ENCODE results near the gene COL13A1.

The COL13A1 gene

DNA sequence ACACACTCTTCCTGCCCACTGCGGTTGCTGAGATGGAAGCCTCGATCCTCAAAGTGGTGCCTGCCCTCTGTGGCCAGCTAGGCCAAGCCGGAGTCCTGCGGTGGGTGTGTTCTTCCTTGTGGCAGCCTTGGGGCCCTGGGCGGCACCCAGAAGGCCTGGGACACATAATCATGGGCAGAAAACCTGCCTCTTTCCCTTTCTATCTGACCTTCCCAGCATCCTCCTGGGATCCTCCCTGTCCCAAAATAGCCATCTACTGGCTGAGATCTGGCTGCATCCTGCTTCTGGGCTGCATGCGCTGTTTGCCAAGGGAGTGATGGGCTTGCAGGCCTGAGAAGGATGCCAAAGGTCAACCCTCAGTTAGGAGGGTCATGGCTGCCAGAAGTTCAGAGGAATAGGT lies 23.9 kb downstream of the COL13A1 start:
- DNase-seq: no peak

DNA sequence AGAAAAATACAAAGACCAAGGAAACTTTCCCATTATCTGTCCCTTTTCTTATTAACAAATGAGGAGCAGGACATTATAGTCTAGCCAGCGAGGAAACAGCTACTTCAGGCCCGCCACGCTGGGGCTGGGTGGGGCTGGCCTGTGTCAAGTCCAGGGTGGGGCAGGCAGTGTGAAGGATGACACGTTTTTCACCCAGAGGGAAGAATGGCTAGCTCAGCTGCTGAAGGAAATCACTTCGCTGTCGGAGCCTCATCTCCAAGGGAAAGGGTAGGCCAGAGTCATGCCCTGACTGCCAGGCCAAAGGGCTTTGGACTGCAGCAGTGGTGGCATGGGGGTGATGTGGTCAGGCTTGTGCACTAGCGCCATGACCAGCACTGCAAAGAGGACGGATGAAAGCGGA lies 24.4 kb downstream of the COL13A1 start:
- no peak for DNase-seq

DNA sequence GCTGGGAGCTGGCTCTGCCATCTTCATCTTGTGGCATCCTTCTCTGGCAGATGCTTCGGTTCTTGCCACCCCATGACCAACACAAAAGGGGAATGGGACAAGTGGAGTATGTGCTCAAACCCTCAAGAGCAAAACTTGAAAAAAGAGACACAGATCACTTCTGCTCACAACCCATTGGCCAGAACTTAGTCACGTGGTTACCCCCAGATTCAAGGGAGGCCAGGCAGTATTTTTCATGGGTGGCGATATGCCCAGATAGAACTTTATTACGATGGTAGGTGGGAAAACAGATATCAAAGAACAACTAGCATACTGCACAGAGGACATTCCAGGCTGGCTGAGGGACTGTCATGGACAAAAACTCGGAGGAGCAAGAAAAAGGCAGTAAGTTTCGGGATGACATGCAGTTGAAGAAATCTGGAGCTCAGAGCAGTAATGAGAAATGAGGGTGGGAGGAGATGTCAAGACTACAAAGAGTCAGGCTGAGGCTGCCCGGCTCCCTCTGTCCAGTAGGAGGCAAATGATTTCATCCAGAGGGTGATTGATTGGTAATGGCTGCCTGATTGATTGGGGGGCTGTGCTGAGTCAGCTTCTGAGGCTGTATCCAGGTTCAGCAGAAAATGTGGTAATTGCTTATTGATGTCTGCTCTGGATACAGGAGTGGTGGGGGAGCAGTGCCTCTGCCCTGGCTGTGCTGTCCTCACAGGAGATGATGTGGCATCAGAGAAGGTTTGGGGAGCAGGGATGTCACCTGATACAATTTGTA lies 25.3 kb downstream of the COL13A1 start:
- DNase-seq: no peak

DNA sequence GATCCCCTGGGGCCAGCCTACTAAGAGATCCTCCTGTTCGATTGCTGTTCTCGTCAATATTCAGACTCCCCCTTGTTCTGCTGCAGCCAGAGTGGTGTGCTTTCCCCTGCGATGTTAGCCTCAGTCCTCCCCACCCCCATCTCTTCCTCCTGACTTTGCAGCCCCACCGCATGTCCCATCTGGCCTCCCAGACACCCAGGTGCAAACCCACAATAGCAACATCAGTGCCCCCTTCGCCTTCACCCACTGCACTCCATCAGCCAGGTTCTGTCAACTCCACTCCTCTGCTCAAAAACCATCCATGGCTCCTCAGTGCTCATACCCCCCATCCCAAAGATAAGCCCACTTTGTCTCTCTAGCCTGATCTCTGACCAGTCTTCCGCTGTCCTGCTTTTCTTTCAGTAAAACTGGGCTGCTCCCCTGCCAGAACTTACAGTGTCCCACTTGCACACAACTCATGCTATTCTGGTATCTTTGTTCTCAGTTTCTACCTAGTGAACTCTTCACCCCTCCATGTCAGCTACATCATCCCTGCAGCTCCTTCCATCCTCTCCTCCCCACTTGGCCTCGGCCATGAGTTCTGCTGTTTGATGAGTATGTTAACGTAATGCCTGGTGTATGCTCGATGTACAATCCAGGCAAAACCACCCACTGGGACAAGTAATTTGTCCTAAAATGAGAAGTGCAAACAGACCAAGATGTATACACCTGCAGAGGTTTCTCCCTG lies 26.6 kb downstream of the COL13A1 start:
- DNase-seq: no peak

DNA sequence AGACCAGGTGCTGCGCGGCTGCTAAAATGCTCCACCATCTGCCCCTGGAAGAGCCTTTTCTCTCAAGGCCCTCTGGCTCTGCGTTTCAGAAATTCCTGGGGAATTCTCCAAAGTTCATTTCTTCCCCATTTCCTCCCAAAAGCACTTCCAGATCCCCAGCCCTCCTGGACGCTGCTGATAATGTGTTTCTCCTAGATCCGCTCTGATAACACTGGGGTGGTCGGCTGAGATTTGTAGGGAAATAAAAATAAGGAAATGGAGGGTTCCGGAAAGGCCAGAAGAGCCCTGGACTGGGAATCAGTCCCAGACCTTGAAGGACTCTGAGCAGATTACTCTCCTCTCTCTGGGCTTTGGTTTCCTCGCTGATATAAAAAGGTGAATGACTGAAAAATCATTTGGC lies 28.1 kb downstream of the COL13A1 start:
- DNase-seq: no peak

DNA sequence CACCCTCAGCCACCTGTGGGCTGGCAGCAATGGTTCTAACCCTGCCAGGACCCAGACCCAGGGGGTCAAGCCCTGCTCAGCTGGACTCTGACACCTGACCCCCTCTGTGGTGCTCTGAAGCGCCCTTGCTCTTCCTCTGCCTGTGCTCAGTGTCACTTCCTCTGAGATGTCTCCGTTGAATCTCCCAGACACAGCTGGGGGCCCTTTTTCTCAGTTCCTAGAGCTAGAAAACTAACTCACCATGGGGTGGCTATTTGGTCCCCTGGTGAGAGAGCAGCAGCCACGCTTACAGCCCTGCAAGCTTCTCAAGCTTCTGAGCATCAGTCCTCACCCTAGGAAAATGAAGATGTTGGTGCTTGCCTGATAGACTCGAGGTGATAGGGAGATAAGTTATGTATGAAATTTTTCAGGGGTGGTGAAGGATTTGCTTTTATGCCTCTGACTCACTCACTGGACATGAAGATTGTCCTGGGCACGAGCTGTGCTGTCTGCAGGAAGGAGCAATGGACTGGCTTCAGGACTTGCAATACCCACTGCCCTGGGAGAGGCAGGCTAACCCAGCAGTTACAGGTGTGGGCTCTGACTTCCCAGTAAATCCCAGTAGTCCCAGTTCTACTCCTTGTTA lies 29.6 kb downstream of the COL13A1 start:
- no peak for DNase-seq

DNA sequence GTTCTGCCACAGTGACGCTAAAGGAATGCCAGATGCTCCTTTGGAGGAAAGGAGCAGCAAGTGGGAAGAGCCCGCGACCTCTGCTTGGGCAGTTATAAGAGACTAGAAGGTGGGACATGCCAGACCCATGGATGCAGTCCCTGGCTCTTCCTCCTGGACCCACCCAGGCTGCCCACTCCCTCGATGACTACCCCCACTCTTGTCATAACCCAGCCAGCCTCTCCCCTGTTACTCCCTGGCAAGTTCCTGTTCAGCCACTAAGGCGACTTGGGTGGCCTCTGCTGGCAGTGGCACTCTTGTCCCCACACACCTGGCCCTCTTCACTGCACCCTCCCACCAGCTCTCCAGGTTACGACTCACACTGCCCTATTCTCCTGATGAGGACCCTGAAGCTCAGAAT lies 33.5 kb downstream of the COL13A1 start:
- no peak for DNase-seq

DNA sequence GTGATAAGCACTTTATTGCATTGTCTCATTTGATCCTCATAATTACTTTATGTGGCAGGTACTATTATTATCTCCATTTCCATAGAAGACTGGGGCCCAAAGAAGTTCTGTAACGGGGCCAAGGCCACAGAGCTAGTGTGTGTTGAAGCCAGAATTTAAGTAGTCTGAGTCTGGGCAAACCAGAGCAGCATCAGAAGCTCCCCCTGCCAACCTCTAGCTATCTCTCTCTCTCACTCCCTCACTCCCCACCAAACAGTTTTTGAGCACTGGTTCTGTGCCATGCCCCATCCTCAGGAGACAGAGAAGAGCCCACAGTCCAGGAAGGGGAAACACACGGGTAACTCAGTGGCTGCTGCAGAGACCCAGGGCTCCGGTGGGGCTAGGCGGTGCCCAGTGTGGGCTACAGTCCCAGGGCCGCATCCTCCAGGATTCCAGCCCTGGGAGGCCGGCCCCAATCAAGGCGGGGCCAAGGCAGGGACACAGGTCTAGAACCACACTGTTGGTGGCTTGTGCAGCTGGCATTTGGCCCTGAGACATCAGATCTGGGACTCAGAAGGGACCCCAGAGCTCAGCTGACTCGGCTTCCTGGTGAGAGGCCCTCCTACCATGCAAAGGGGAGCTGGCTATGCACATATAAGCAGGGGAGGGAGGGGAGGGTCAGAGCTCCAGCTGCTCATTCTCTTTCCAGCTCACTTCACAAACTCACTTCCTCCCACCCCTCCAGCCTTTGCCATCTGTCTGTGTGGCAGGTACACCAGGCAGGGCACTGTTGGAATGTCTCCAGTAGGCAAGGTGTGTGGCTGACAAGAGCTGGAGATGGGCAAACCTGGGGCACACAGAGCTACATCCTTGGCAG lies 34.4 kb downstream of the COL13A1 start:
- no peak for DNase-seq

DNA sequence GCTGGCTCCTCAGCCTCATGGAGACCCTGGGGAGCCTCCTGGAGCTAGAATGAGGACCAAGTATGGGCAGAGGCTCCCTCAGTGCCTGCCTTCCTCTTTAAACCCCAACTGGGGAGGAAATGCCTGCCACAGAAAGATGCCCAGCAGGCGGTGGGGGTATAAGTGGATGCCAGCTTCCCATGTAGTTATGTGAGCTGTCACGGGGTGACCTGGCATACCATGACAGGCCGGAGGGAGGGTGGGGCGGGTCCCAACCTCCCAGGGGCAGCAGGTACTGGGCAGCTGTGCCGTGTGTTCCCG lies 35.0 kb downstream of the COL13A1 start:
- no peak for DNase-seq

DNA sequence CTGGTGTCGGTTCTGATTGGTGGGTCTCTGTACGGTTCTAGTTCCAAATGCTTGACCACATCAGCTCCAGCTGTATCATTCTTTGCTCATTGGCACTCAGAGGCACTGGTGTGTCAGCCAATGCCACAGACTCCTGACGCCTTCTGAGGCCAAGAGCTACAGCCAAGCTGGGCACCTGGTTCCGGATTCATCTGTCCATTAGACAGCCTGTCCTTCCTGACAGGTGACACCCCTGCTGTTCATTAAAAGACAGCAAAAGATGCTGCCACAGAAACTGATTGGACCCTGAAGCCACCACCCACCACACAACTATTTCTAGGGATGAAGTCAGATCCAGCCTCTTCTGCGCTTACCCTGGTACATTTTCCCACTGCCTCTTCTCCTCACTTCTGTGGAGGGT lies 35.6 kb downstream of the COL13A1 start:
- DNase-seq: no peak

DNA sequence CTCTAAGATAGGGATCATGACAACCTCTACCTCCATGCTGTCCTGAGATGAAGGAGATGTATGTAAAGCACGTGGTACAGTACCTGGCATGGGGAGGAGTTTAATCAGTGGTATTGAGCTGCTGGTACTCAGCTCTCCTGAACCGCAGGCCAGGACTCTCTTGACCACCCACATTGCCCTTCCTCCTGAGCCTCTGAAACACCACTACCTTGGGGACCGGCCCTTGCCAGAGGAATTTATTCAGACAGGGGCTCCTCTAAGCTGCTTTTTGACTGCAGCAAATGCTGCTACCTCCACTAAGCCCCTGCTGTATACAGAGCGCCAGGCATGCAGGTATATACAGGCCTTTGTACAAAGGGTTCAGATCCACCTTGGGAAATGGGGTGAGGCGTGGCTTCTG lies 36.7 kb downstream of the COL13A1 start:
- DNase-seq: no peak

DNA sequence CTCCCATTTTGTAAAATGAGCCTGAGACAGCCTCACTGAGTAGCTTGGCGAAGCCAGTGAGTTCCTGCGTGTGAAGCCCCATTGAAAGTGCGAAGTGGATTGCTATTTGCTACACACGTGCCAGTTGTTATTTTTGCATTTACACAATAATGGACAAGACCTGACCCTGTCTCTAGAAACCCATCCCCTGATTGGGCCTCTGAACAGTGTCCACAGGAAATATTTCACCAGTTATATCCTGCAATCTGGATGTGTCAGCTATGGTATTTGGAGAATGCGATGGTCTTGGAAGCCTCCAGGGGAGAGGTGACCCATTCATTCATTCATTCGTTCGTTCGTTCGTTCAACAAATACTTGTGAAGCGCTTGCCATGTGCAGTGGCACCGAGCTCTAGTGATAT lies 37.1 kb downstream of the COL13A1 start:
- DNase-seq: no peak

DNA sequence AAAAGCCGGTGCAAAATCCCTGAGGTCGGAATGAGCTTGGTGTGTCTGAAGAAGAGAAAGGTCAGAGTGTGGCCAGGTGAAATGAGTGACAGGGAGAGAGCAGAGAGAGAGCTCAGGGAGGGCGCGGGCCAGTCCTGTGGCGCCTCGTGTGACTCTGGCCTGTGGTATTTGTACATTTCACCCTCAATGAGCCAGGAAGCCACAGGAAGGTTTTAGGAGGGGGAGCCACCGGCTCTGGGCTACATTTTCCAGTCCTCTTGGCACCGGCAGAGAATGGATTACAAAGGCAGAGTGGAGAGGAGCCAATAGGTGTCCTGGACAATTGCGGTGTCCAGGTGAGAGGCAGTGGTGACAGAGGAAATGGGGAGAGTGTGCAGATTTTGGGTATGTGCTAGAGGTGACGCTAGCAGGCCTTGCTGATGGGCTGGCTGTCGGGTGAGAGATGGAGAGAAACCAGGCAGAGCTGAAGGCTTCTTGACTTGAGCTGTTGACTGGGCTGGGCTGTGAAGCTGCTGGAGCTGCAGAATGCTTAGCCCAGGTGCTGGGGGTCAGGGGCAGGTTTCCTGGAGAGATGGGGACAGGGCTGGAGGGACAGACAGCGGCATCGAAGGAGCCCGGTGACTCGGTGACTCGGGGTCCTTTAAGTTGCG lies 38.1 kb downstream of the COL13A1 start:
- no peak for DNase-seq

DNA sequence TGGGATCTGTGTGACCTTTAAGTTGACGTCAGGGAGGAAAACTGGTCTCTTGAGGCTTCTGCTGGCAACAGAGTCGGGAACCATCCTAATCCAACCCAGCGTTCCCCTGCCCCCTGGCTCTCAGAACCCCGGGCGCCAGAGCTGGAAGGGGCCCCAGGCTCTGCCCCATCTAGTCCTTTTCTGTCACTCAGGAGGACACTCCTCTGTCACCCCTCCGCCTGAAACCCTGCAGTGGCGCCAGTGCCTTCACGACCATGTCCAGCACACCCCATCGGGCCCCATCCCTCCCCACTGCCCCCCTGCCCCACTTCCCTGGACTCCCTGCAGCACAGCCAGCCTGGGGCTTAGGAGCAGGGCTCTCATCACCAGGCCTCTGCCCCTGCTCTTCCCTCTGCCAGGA lies 39.1 kb downstream of the COL13A1 start:
- DNase-seq: no peak

DNA sequence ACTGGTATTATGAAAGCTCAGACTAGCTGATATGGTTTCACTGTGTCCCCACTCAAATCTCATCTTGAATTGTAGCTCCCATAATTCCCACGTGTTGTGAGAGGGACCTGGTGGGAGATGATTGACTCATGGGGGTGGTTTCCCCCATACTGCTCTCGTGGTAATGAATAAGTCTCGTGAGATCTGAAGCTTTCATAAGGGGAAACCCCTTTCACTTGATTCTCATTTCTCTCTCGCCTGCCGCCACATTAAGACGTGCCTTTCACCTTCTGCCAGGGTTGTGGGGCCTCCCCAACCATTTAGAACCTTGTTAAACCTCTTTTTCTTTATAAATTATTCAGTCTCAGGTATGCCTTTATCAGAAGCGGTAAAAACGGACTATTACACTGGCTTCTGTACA lies 40.3 kb downstream of the COL13A1 start:
- no peak for DNase-seq

DNA sequence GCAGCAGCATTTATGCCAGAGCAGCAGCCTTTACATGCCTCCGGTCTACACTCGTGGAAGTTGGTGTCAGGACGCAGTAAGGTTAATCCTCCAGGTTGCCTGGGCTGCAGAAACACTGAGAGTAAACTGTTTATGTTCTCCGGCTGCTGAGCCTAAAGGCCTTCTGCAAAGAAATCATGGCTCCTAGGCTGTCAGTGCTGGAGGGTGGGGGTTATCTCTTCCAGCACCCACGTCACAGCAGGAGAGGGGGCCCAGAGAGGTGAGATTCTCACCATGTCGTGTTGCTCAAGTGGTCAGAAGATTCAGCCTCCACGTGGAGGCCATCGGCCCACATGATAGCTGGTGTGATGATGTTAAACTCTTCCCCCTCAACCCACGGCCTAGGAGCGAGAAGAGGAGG lies 41.2 kb downstream of the COL13A1 start:
- no peak for DNase-seq

DNA sequence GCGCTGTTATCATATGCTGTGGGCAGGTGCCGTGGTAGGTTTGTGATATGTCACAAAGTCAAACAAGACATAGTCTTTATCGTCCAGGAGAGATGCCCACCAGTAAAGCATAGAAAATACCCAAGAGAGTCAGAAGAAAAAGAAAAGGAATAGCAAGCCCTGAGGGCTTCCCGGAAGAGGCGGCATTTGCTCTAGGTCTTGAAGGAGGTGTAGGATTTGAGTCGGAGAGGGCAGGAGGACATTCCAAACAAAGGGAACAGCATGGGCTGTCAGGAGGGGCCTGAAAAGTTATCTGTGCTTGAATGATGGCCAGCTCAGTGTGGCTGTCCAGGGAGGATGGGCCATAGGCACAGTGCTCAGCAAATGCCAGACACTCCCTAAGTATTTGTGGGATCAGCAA lies 42.2 kb downstream of the COL13A1 start:
- no peak for DNase-seq

DNA sequence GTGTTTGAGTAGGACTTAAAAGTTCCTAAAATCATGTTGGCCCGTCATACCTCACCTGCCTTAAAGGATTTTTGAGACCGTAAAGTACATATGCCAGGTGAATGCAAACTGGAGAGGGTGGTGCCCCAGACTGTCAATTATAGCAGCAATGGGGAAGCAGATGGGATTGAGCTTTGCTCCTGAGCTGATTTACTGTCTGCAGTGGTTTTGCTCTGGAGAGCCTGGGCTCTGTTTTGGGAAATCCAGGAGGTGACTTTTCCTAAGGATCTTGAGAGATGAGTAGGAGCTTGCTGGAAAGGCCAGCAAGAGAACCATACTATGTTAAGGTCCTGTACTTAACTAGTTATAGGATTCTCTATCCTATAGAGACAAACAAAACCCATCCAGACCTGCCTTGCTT lies 43.0 kb downstream of the COL13A1 start:
- DNase-seq: no peak

DNA sequence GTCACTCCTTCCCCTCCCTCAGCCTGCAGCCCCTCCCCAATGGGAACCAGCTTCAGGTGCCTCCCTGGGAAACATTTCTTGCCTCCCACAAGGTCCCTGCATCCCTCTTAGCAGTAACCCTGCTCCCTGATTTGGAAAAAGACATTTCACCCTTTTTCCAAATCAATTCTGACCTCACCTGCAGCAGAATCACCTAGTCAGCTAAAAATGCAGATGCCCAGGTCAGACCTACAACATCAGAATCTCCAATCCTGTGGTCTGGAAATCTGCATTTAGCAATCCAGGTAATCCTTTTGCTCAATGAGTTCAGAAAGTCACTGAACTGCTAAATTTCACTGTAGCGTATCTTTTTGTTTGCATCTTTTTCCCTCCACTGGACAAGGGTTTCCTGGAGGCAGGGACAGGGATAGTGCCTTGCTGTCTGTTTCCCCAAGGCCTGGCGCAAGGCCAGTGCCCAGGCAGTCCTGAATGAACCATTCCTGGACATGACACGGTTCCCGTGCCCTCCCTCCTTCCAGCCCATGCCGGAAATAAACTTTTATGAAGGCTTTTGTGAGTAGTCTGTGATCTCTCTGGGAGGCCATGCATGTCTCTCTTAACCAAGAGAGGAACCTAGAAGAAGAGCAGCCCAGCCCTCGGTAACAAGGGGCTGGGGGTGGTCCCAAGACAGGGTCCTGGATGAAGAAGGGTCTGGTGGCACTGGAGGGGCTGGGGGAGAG lies 44.0 kb downstream of the COL13A1 start:
- DNase-seq: no peak

DNA sequence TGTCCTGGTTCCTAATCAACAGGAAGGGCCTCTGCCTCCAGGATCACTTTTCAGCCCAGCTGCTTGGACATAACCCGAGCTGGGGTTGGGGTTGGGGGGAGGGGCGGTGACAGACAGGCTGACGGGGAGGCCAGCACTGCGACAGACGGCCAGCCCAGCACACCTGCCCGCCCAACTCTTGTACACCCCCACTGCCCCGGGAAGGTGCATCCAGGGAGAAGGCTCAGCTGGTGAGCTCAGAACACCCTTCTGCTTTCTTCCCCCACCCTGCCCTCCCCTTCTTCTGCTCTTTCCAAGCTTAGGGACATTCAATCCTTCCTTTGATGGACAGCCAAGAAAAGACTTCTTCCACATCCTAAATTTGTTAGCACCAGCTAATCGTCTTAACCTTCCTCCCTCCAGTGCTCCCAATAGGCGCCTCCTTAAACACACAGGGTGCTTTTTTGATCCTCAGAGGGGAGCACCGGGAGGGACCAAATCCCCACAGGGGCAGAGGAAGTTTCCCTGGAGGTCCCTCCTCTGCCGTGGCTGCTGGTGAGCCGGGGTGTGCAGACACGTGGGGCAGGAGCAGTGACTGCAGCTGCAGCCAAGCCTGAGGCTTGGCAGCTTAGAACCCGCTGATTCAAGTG lies 44.7 kb downstream of the COL13A1 start:
- no peak for DNase-seq

DNA sequence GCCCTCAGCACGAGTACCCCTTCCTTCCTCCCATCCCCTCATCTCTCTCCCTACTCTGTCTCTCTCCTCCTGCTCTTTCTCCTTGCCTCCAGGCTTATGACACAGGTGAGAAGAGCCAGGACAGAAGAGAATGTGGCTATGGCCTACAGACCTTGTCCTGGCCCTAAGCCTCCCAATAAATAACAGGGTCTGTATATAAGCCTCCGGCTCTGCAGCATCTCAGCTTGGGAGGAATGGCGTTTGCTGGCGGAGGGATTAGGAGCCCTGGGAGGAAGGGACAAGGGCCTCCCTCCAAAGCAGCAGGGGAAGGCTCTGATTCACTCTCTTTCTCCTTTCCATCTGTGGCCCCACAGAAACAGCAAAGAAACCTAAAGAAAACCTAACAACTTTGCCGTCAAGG lies 45.8 kb downstream of the COL13A1 start:
- DNase-seq: no peak

DNA sequence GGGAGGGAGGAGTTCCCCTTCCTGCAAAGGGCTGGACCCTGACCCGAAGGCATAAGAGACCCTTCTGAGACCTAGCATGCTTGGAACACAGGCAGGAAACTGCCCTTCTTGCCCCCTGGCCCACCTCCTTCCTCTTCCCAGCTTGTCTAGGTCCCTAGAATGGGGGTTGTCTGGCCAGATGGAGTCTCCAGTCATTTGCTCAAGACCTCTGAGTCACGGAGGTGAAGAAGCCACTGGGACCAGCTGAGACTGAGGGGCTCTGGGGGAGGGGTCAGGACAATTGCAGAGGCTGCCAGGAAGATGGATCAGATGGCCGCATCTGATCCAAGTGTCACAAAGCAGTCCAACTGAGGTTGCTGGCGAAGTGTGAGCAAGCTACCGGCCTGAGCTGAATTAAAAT lies 46.2 kb downstream of the COL13A1 start:
- no peak for DNase-seq
